Ramos (cell line): ENCODE measurements around the gene RASA4.
"Not testable (repeated sequence)": the region's sequence is repeated elsewhere in the genome, so short reads cannot be mapped to it uniquely, and the experiment has no call there.

ENCODE experiments used
- in situ Hi-C: fragments of 300-500 bp; cut with MboI; formaldehyde crosslinking; loops from one replicate; pipeline ENCODE4 v1.14.3; 2022; ENCODE audit warnings: low sequenced_read_pairs; ENCODE audit not compliant: unreplicated experiment

Gene RASA4

DNA sequence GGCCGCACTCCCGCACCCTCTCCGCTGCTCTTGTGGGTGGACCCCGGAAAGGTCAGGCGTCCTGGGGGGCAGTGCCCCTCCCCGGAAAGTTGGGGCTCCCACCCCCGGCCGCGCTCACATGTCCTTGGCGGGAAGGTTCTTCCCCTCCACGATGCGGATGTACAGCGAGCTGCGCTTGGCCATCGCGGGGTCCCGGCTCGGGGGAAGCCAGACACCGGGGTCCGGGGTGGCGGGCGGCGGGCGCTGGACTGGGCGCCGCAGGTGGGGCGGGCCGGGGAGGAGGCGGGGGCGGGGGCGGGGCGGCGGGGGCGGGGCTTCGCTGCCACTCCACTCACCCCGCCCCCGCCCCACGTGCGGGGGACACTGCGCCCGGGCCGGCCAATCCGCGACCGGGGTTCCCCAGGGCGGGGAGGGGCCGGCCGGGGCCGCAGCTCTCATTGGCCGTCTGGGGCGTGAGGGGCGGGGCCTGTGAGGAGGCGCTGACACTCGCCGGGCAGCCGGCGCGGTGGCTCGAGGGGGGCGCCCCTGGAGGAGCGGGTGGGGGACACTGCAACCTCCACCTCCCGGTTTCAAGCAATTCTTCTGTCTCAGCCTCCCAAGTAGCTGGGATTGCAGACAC, at the start of gene RASA4:
RASA4 (minus strand) TSS at position 250 of the 619 bp plus-strand sequence; CDS start at position 183, 67 bp downstream.
- in situ Hi-C loops, result not testable (repeated sequence)

DNA sequence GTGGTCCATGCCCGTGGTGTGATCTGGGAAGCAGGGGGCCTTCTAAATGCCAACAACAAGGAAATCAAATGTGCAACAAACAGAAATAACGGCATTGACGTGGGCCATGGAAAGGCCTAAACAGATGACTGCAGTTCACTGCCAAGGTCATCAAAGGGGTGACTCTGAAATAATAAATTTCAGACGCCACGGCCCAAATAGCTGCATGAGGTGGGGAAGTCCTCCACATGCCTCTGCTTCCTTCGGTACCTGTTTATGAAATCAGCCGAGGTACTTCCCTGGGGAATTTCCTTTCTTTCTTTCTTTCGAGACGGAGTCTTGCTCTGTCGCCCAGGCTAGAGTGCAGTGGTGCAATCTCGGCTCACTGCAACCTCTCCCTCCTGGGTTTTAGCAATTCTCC, 48.2 kb upstream of the RASA4 start:
- in situ Hi-C loops, result not testable (repeated sequence)

DNA sequence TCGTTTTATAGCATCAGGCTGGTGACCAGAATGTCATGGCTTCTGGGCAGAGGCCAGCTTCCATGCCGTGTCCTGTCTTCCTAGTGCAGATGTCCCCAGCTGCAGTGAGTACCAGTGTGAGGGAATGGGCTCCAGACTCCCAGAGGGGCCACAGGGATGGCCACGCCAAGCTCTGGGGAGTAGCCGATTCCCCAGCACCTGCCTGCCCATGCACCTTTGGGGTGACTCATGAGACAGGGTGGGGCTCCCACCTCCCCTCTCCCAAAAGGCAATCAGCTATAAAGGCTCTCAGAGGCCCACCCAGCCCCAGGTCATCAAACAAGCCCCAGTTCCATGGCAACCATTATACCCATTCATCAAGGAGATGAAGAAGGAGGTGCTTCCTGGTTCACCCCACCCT, 33.4 kb upstream of the RASA4 start, which contains the start of gene SPDYE2B:
SPDYE2B (plus strand) TSS at position 396 of the 400 bp plus-strand sequence. CDS start 2,030 bp downstream, outside the sequence.
- in situ Hi-C loops, result not testable (repeated sequence)

DNA sequence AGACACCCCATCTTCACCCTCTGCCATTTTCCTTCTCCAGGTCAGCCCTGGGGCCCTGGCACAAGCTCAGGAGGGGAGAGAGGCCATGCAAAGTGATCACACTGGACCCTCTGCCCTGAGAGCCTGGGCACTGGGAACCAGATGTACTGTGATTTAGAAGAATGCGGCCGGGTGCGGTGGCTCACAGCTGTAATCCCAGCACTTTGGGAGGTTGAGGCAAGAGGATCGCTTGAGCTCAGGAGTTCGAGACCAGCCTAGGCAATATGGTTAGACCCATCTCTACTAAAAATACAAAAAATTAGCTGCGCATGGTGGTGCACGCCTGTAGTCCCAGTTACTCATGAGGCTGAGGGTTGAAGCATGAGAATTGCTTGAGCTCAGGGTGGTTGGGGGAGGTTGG, 31.3 kb upstream of the RASA4 start:
- in situ Hi-C loops, result not testable (repeated sequence)

DNA sequence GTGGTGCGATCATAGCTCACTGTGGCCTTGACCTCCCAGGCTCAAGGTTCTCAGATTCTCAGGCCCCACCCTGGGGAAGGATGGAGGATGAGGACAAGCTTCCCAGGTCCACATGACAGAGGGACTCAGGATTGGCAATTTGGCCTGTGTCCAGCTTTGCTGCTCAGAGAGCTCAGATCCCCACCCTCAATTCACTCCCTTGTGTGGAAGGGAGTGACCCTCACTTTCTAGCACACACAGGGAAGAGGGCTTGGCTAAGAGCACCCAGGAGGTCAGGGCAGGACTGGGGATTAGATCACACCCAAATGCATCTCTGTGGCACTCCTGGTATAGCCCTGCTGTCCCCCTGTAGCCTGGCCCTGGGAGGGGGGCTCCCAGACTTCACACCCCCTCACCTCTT, 26.8 kb upstream of the RASA4 start:
- in situ Hi-C loops, result not testable (repeated sequence)

DNA sequence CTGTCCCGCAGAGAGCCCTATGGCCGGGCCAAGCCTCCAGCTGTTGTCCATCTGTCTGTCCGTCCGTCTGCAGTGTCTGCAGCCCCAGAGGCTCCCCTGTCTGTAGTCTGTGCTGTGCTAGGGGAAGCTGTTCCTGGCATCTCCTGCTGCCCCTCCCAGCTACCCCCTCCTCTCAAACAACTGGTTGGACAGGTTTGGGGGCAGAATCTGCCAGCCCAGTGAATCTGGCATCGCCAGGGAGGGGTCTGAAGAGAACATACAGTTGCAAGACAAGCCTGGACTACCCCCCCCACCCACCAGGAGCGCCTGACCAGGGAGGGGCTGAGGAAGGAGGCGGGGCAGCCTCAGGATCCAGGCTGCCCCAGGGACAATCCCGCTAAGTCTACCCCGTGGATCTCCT, 26.1 kb upstream of the RASA4 start, which contains the start of gene UPK3BL1:
UPK3BL1 (minus strand) TSS at position 101 of the 400 bp plus-strand sequence; CDS start at position 51, 50 bp downstream.
- in situ Hi-C loops, result not testable (repeated sequence)

DNA sequence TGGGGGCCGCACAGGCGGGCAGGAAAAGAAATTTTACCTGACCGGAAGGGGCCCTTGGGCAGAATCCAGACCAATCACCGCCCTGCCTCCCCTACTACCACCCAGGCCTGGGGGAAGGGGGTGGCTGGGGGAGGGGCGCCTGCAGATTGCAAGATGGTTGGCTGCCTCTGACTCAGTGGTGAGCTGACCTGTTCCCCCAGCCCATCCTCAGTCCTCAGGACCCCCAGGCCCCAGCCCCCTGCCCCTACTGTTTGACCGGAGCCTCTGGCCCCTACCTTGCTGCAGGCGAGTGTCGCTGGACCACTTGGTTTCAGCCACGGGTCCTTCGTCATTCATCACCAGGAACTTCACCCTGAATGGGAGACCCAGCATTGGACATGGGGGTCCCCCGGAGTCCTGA, 22.3 kb upstream of the RASA4 start:
- in situ Hi-C loops, result not testable (repeated sequence)

DNA sequence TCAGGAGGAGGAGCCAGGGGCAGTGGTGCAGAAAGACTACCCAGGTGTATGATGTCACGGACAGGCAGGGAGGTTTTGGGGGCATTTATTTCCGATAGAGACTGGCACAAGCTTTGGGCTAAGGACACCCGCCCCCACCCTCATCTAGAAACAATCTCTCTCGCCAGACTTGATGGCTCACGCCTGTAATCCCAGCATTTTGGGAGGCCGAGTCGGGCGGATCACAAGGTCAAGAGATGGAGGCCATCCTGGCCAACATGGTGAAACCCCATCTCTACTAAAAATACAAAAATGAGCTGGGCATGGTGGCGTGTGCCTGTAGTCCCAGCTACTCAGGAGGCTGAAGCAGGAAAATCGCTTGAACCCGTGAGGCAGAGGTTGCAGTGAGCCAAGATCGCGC, 20.4 kb upstream of the RASA4 start:
- in situ Hi-C loops, result not testable (repeated sequence)

DNA sequence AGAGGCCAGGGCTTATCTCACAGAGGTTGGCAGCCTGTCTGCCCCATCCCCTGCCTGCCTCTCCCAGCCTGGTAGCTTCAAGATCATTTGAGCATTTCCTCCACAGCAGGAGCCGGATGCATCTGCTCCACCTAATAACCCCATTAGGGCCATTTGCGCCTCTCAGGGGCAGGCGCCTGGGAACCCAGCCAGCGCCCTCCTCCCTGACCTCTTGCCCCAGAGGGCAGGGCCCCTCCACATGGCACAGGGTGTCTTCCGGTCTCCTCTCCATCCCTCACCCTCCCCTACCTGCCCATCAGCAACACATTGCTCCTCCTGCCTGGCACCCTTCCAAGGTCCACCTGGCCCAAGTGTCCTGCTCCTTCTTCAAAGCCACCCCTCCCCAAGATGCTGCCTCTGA, 18.8 kb upstream of the RASA4 start:
- in situ Hi-C loops, result not testable (repeated sequence)

DNA sequence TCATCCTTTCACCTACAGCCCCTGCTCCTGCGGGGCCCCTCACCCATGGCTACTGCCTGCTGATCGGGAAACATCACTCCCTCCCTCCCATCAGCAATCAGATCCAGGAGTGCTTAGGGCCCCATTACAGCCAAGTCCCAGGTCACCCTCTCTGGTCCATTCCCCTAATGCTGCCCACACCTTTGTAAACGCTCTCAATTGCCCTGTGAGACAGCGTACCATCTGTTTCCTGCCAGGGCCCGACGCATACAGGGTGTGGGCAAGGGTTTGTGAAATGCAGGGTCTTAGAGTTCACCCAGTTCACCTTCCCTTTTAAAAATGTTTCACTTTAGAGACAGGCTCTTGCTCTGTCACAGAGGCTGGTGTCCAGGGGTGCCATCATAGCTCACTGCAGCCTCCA, 17.7 kb upstream of the RASA4 start:
- in situ Hi-C loops, result not testable (repeated sequence)

DNA sequence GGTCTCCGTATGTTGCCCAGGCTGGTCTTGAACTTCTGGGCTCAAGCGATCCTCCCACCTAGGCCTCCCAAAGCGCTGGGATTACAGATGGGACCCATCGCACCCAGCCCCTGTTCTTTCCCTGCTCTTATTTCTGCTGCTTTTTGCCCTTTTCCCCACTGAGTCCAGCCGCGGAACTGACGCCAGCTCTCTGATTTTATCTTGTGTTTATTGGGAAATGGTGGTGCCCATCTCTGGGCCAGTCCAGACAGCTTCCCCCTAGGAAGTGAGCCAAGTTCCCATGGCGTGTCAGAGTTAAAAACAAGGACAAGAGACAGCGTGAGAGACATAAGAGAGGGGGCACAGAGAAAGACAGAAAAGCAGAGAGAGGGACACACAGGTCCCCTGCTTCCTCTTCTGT, 14.1 kb upstream of the RASA4 start:
- in situ Hi-C loops, result not testable (repeated sequence)

DNA sequence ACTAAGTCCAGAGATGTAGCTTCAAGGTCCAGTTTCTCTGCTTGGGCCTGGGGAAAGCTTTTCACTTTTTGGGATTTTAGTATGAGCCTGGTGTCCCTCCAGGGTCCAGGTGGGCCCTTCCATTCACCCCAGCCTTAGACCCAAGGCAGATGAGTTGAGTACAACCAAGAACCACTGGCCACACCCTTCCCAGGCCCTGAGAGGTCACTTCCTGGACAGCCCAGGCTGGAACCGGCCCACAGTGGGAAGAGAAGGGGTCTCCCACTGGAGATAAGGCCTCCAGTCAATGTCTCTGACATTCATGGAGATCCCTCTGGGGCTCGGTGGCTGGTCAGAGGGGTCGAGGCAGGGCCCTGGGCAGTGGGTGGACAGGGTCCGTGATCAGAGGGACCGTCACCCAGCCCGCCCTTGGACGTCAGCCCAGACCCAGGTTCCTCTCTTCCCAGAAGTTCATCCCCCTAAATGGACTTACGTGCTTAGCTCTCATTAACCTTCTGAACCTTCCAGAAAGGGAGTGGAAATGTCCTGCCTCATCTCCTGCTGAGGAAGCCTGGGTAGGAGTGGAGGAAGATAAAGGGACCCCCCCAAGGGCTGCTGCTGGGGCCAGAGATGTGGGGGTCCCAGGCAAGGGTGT, 10.8 kb upstream of the RASA4 start:
- in situ Hi-C loops, result not testable (repeated sequence)

DNA sequence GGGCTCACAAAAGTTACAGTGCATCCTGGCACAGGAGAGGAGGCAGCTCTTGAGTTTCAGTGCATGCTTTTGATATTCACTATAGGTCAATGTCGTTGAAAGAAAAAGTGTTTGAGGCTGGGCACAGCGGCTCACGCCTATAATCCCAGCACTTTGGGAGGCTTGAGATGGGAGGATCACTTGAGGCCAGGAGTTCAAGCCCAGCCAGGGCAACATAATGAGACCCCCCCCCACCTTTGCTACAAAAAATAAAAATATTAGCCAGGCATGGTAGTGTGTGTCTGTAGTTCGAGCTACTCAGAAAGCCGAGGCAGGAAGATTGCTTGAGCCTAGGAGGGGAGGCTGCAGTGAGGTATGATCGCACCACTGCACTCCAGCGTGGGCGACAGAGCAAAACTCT, 1.6 kb upstream of the RASA4 start:
- in situ Hi-C loops, result not testable (repeated sequence)

DNA sequence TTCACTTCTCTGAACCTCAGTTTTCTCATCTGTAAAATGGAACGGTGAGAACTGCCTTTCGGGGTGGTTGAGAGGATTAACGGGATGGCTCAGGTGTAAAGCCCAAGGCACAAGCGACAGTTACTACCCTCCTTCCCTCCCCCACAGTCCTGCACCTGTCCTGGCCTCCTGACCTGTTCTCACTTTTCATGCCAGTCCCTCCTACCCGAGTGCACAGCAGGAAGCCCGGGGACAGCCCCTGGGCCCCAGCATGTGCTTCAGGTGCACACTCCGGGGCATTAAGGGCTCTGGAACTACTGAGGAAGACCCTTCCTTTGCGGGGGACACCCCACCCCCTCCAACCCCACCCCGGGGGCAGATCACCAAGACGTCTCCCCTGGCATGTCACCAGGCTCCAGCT, 626 bp downstream of the RASA4 start:
- in situ Hi-C loops, result not testable (repeated sequence)

DNA sequence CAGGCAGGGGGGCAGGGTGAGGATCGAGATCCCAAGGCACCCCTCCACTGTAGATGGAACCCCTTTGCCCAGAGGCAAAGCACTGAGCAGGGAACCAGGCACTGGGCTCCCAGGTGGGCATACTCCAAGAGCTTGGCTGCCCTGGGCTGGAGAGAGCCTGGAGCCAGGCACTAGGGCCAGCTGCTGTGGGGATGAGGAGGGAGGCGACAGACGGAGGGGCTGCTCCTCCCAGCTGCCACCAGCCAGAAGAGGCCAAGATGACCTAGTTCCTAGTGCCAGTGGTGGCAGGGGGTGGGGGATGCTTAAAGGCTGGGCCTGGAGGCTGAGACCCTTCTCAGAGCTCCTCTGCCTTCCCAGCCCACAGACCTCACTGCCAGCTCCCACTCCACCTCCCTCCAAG, 1.7 kb downstream of the RASA4 start:
- in situ Hi-C loops, result not testable (repeated sequence)

DNA sequence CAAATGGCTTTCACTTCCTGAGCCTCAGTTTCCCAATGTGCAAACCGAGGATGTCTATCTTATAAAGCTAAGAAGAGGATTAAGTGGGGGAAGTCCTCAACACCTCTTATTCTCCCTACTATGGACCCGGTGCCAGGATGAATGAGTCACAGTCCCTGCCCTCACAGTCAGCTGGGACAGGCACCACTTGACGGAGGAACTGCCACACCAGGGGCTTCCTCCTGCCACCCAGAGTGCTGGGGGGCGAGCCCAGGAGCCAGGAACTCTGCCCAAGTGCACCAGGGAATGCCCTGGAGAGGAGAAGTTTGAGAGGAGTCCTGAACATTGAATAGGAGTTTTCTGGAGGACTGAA, 2.2 kb downstream of the RASA4 start:
- in situ Hi-C loops, result not testable (repeated sequence)

DNA sequence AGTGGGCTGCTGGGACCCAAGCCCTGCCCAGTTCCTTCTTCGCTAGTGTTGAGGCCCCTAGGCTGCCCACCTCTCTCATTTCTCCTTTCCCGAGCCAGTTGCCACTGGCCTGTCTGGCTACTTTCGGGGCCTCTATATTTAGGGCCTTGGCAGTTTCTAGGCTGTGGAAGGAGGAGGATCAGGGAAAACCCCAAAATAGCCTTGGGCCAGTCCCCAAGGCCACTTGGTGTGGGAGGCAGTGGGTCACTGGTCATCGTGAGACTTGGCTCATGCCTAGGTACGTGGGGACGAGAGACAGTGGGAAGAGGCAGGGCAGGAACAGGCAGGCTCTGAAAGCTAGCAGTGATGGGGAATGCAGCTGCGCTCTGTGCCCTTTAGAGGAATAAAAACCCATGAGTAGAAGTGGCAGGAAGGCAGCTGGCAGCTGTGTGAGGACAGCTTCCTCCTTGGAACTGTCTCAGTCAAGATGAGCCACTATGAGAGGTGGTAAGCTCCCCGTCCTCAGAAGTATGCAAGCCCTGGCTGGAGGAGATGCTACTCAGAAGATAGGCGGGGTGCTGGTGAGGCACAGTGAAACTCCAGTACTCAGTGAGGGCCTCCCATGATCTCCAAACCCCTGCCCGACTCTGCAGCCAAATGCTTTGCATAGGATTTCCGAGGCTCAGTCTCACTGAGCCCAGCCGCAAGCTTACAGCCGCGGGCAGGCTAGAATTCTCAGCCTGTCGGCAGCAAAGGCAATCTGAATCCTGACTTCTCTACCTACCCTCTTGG, 2.8 kb downstream of the RASA4 start:
- in situ Hi-C loops, result not testable (repeated sequence)

DNA sequence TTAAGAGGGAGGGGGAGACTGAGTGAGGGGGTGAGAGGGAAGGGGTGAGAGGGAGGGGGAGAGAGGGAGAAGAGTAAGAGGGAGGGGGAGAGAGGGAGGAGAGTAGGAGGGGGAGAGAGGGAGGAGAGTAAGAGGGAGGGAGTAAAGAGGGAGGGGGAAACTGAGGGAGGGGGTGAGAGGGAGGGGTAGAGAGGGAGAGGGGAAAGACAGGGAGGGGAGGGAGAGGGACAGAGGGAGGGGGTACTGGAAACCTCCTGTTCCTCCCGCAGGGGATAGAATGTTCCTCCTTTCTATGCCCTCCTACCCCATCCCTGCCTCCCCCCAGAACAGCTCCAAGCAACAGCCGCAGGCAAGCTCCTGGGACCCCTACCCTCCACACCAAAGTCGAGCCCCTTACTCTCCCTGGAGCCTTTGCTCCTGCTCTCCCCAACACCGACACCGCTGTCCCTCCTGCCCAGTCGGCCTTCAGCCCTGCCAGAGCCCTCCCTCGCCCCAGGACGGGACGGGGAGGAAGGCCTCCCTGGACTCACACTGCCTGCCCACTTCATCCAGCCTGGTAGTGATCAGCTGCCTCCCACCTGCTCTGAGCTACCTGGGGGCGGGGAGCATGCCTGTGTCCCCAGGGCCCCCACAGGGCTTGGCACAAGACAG, 4.8 kb downstream of the RASA4 start:
- in situ Hi-C loops, result not testable (repeated sequence)

DNA sequence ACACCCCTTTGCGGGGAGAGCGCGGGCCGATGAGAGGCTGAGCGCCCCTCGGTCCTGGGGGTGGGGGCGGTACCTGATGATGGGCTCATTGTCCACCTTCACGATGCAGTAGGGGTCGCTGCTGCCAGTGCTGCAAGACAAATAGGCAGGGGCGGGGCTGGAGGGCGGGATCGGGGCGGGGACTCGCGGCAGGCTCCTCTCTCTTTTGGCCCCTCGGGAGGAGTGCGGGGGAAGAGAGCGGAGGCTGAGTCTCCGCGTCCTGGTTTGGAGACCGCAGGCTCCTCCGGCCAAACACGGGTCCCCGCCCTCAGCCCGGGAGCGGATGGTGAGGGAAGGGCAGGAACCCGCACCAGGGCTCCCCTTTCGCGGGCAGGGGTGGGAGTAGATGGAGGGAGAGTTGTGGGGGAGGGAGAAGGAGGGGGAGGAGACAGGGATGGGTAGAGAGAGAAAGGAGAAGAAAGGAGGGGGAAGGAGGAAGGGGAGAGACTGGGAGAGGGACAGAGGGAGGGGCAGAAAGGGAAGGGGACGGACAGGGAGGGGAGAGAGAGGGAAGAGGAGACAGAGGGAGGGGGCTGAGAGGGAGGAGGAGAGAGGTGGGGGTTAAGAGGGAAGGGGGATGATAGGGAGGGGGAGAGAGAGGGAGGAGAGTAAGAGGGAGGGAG, 5.4 kb downstream of the RASA4 start:
- in situ Hi-C loops, result not testable (repeated sequence)

DNA sequence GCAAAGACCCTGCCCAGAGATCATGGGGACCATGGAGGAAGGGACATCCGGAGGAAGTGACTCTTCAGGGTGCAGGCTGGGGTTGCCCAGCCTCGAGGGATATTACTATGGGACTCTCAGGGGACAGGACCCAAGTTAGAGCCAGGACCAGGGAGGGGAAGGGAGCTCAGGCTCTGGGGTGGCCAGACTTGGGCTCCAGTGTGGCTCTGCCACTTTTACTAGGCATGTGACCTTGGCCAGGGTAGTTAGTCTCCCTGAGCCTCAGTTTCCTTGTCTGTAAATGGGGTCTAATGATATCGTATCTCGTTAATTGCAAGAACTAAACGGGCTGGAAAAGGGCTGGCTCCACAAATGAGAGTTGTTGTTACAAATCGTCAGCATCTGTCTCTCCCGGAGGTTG, 6.1 kb downstream of the RASA4 start:
- in situ Hi-C loops, result not testable (repeated sequence)
